Mesendoderm (in vitro differentiated cells): ENCODE results near the gene ST3GAL2.
A peak's percentile ranks its signal among the peaks of the same experiment; 100 is the strongest.

Experiments
- DNase-seq: peaks from one replicate; pipeline ENCODE4 v3.0.0; 2013
- H2AK5ac ChIP-seq: 2 replicates; pipeline ENCODE4 v1.6.1; 2013; ENCODE audit warnings: low read length, inconsistent platforms
- H2BK120ac ChIP-seq: 2 replicates; pipeline ENCODE4 v1.6.1; 2013; ENCODE audit warnings: low read depth, mild to moderate bottlenecking, low read length, moderate library complexity, mixed read lengths
- H2BK15ac ChIP-seq: replicated peaks from 2 replicates; pipeline ENCODE4 v1.6.1; 2013; ENCODE audit warnings: low read depth, mild to moderate bottlenecking, moderate library complexity
- H2BK5ac ChIP-seq: 2 replicates; pipeline ENCODE4 v1.6.1; 2013; ENCODE audit warnings: low read length, inconsistent platforms
- H3K18ac ChIP-seq: 2 replicates; pipeline ENCODE4 v1.6.1; 2013; ENCODE audit warnings: mild to moderate bottlenecking, low read length, mixed read lengths
- H3K23ac ChIP-seq: one replicate; pipeline ENCODE4 v1.6.1; 2013; ENCODE audit warnings: low read length
- H3K27ac ChIP-seq: 2 replicates; pipeline ENCODE4 v1.5.1; 2013; ENCODE audit warnings: low read depth, mild to moderate bottlenecking, inconsistent platforms, low read length, moderate library complexity
- H3K27me3 ChIP-seq: 2 replicates; pipeline ENCODE4 v1.6.1; 2013; ENCODE audit warnings: low read length, control low read depth, mild to moderate bottlenecking, inconsistent platforms; ENCODE audit not compliant: insufficient read depth, poor library complexity
- H3K36me3 ChIP-seq: 2 replicates; pipeline ENCODE4 v1.6.1; 2013; ENCODE audit warnings: low read length, inconsistent platforms; ENCODE audit not compliant: control insufficient read depth, insufficient read depth
- H3K4ac ChIP-seq: one replicate; pipeline ENCODE4 v1.6.1; 2013; ENCODE audit warnings: low read depth, mild to moderate bottlenecking, low read length, moderate library complexity
- H3K4me1 ChIP-seq: 2 replicates; pipeline ENCODE4 v1.6.1; 2013; ENCODE audit warnings: low read depth, low read length, inconsistent platforms; ENCODE audit not compliant: control insufficient read depth
- H3K4me2 ChIP-seq: 2 replicates; pipeline ENCODE4 v1.6.1; 2013; ENCODE audit warnings: low read length
- H3K4me3 ChIP-seq: 2 replicates; pipeline ENCODE4 v1.5.1; 2013; ENCODE audit warnings: mild to moderate bottlenecking, low read length
- H3K56ac ChIP-seq: one replicate; pipeline ENCODE4 v1.6.1; 2013; ENCODE audit warnings: low read length
- H3K79me1 ChIP-seq: 2 replicates; pipeline ENCODE4 v1.6.1; 2013; ENCODE audit warnings: low read length, inconsistent platforms
- H3K79me2 ChIP-seq: 2 replicates; pipeline ENCODE4 v1.6.1; 2013; ENCODE audit warnings: mild to moderate bottlenecking, low read length; ENCODE audit not compliant: control insufficient read depth, insufficient read depth
- H3K9ac ChIP-seq: 2 replicates; pipeline ENCODE4 v1.6.1; 2013; ENCODE audit warnings: low read length, inconsistent platforms
- H4K5ac ChIP-seq: one replicate; pipeline ENCODE4 v1.6.1; 2013; ENCODE audit warnings: low read length
- H4K8ac ChIP-seq: one replicate; pipeline ENCODE4 v1.6.1; 2013; ENCODE audit warnings: low read depth, mild to moderate bottlenecking, control low read depth, low read length, moderate library complexity
- WGBS: extraction: QIAGEN DNeasy Blood & Tissue Kit; methylation state at CpG from one replicate; pipeline ENCODE4 v1.1.7; 2013; ENCODE audit warnings: low lambda C conversion rate, missing lambda C conversion rate; ENCODE audit not compliant: insufficient coverage; ENCODE audit errors: extremely low coverage; 5-methylcytosine and 5-hydroxymethylcytosine counted together

Gene ST3GAL2

DNA sequence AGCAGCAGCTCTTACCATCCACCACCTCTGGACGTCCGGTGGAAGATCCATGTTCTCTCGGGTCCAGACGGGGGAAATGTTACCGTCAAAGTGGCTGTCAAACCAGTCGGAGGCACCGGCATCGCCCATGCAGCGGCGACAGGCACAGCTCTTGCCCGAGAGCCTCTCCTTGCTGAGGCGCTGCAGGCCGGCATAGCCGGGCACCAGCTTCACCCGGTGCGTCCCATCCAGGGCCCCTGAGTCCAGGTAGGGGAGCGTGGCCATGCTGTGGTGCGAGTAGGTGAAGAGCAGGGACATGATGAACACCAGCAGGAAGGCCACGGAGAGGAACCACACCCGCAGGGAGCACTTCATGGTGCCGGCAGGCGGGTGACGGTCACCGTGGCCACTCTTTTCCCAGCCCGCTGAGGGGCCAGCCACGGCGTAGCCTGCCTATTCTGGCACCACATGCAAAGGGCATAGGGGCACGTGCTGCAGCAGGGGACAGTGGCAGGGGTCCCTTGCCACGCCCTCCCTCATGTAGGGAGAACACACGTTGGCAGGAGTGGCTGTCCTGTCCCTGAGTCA lies 40.6 kb downstream of the ST3GAL2 start:
- Histone ChIP-seq H3K4me3 (no peak overlapping the region), H2BK15ac (no peak overlapping the region), H3K4ac (no peak overlapping the region), H2BK5ac (no peak overlapping the region), H3K27me3 (no peaks in the 10 kb centered on the region), H4K5ac (no peak overlapping the region), H3K56ac (no peak overlapping the region), H3K36me3 (peaks cover 7% of the 10 kb centered on the region), H3K4me1 (peaks cover 2% of the 10 kb centered on the region), H3K18ac (no peak overlapping the region), H3K4me2 (no peak overlapping the region), H3K9ac (no peak overlapping the region), H4K8ac (no peak overlapping the region), H3K79me2 (peaks cover 2% of the 10 kb centered on the region), H2BK120ac (no peak overlapping the region), H3K23ac (no peak overlapping the region), H3K79me1 (peaks cover 10% of the 10 kb centered on the region), H3K27ac (no peak overlapping the region), H2AK5ac (no peak overlapping the region)
- no peak for DNase-seq
- WGBS: no CpG with 5 or more reads among the region's 30 CpGs

DNA sequence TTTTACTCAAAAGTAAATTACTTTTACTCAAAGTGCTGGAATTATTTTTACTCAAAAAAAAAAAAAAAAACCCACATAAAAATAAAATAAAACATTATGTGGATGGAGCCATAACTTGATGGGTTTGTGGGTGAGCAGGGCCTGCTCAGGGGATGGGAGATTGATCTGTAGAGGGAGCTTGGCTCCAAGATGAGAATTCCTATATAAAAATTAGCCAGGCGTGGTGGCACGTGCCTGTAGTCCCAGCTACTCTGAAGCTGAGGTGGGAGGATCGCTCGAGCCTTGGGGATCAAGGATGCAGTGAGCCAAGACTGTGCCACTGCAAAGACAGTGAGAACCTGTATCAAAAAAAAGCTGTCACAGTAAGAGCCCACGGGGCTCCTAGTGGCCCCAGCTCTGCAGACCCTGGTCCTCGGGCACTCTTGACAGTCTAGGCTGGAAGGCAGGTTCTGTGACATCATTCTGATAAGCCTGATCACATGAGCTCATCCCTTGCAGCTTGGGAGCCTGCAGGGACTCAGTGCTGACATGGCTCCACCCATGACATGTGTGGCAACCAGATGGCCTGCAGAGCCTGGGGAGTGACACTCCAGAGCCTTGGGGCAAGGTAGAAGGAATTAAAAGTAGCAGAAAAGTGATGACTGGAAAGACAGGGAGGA lies 42.5 kb downstream of the ST3GAL2 start:
- no peak overlapping the region for H4K8ac ChIP-seq
- no peaks in the 10 kb centered on the region for H3K79me2 ChIP-seq
- H3K79me1 ChIP-seq: peaks cover 7% of the 10 kb centered on the region
- no peak overlapping the region for H4K5ac ChIP-seq
- no peak overlapping the region for H2BK15ac ChIP-seq
- H2BK5ac ChIP-seq: no peak overlapping the region
- no peak overlapping the region for H3K56ac ChIP-seq
- H3K27ac ChIP-seq: no peak overlapping the region
- H2AK5ac ChIP-seq: no peak overlapping the region
- DNase-seq: peak; percentile 88
- no peaks in the 10 kb centered on the region for H3K27me3 ChIP-seq
- H3K9ac ChIP-seq: no peak overlapping the region
- WGBS: no CpG with 5 or more reads among the region's 6 CpGs
- H3K4me1 ChIP-seq: peaks cover 2% of the 10 kb centered on the region
- peaks cover 10% of the 10 kb centered on the region for H3K36me3 ChIP-seq
- H3K18ac ChIP-seq: no peak overlapping the region
- no peak overlapping the region for H3K23ac ChIP-seq
- no peak overlapping the region for H3K4me2 ChIP-seq
- no peak overlapping the region for H3K4ac ChIP-seq
- H3K4me3 ChIP-seq: no peak overlapping the region
- no peak overlapping the region for H2BK120ac ChIP-seq

DNA sequence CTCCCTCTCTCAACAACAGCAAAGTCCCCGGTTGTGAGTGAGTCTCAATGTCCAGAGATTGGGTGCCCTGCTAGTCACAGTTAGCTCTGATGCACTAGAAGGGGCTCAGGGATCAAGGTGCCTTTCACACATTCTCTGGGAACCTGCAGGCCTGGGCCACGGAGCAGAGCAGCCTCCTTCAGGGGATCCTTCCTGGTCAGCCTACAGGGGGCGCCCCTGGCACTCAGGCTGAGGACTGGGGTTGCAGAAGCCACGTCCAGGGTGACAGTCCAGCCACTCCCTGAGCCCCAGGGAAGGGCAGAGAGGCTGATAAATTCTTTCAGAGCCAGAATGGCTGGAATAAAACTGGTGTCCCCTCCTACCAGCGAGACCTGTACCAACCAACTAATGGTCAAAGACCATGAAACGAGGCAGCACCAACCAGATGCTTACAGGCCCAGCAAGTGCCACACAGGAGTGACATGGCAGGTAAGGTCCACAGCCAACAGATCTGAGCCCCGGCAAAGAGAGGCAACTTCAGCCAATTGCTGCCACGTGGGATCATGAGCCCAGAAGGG lies 43.5 kb downstream of the ST3GAL2 start:
- peaks cover 2% of the 10 kb centered on the region for H3K4me1 ChIP-seq
- no peak overlapping the region for H3K56ac ChIP-seq
- H3K4me3 ChIP-seq: no peak overlapping the region
- peak overlapping the region; percentile 21 for H3K9ac ChIP-seq
- H3K79me1 ChIP-seq: peaks cover 7% of the 10 kb centered on the region
- H2AK5ac ChIP-seq: no peak overlapping the region
- H3K18ac ChIP-seq: no peak overlapping the region
- no peak overlapping the region for H3K23ac ChIP-seq
- no peaks in the 10 kb centered on the region for H3K79me2 ChIP-seq
- DNase-seq: peak; percentile 83
- no peaks in the 10 kb centered on the region for H3K27me3 ChIP-seq
- no peak overlapping the region for H3K4me2 ChIP-seq
- H2BK120ac ChIP-seq: no peak overlapping the region
- WGBS: no CpG with 5 or more reads among the region's 8 CpGs
- H3K27ac ChIP-seq: no peak overlapping the region
- H2BK15ac ChIP-seq: no peak overlapping the region
- no peak overlapping the region for H4K5ac ChIP-seq
- peaks cover 10% of the 10 kb centered on the region for H3K36me3 ChIP-seq
- H3K4ac ChIP-seq: no peak overlapping the region
- H2BK5ac ChIP-seq: no peak overlapping the region
- H4K8ac ChIP-seq: no peak overlapping the region

DNA sequence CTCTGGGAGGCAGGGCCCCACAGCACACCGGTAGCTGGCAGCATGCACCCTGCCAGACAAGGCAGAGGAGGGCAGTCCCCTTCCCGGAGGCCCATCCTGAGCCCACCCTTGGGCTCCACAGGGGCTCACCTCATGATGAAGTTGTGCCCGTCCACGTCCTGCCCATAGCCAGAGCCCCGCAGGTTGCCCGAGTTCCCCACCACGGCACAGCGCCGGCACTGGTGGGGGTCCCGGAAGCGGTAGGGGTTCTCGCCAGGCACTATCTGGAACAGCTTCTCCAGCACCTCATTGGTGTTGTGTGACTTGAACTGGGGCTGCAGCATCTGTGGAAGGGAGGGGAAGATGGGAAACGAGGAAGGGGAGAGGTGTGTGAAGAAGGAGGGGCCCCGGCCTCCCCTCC lies 44.0 kb downstream of the ST3GAL2 start:
- Histone ChIP-seq H3K9ac (no peak overlapping the region), H3K18ac (no peak overlapping the region), H3K27ac (no peak overlapping the region), H3K4me3 (no peak overlapping the region), H3K79me1 (peaks cover 4% of the 10 kb centered on the region), H3K23ac (no peak overlapping the region), H4K5ac (no peak overlapping the region), H3K4me1 (peaks cover 2% of the 10 kb centered on the region), H3K4me2 (no peak overlapping the region), H3K79me2 (no peaks in the 10 kb centered on the region), H2BK120ac (no peak overlapping the region), H2BK15ac (no peak overlapping the region), H3K56ac (no peak overlapping the region), H2AK5ac (no peak overlapping the region), H3K4ac (no peak overlapping the region), H2BK5ac (no peak overlapping the region), H3K36me3 (peaks cover 10% of the 10 kb centered on the region), H3K27me3 (no peaks in the 10 kb centered on the region), H4K8ac (no peak overlapping the region)
- no CpG with 5 or more reads among the region's 14 CpGs for WGBS
- DNase-seq: no peak

DNA sequence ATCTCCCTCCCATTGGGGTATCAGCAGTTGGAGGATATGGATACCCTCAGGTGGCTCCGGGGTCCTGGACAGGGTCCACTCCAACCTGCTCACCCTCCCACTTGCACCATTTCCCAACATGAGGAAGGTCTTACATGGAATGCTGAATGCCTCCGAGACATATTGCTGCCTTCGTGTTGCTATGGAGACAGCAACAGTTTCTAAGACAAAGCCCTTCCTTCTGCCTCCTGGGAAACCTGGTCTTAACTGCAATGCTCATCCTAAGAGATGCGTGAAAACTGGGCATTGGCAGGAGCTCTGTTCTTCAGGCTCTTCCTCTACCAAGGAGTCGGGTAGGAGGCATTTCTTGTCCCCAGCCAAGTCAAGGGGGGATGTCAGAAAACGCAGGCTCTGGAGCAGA lies 45.2 kb downstream of the ST3GAL2 start:
- H3K56ac ChIP-seq: no peak overlapping the region
- no peak overlapping the region for H3K18ac ChIP-seq
- no peak overlapping the region for H2BK15ac ChIP-seq
- H2BK5ac ChIP-seq: no peak overlapping the region
- H3K4ac ChIP-seq: no peak overlapping the region
- no peak overlapping the region for H2BK120ac ChIP-seq
- no peak overlapping the region for H2AK5ac ChIP-seq
- H3K9ac ChIP-seq: no peak overlapping the region
- peaks cover 10% of the 10 kb centered on the region for H3K36me3 ChIP-seq
- H4K5ac ChIP-seq: no peak overlapping the region
- H3K27ac ChIP-seq: no peak overlapping the region
- no peaks in the 10 kb centered on the region for H3K79me2 ChIP-seq
- peaks cover 2% of the 10 kb centered on the region for H3K4me1 ChIP-seq
- H3K27me3 ChIP-seq: no peaks in the 10 kb centered on the region
- no peak overlapping the region for H4K8ac ChIP-seq
- no peak overlapping the region for H3K4me3 ChIP-seq
- peak; percentile 48 for DNase-seq
- H3K4me2 ChIP-seq: no peak overlapping the region
- peaks cover 4% of the 10 kb centered on the region for H3K79me1 ChIP-seq
- no CpG with 5 or more reads among the region's 6 CpGs for WGBS
- H3K23ac ChIP-seq: no peak overlapping the region
